HL-60/S4 treated with retinoic acid at 250 ng/mL for 4 days and 3 days (cell line): ENCODE results near the gene ACTN3.
"Not testable (repeated sequence)": the region's sequence is repeated elsewhere in the genome, so short reads cannot be mapped to it uniquely, and the experiment has no call there.

ENCODE experiments used
- in situ Hi-C: fragments of 300-500 bp; cut with MboI; formaldehyde crosslinking; loops from 2 replicates; pipeline ENCODE4 v1.7.0; 2022; ENCODE audit warnings: low sequenced_read_pairs

ACTN3 gene

GRCh38 chr11:66592457-66593302 is 46.0 kb downstream of the ACTN3 start, which contains the start of the genes CCDC87 and CCS:
TSS of gene CCDC87 (minus strand) at chr11:66593063. CDS start at chr11:66593015, 48 bp downstream.
TSS of gene CCS (plus strand) at chr11:66593185. CDS start at chr11:66593262, 77 bp downstream.
- in situ Hi-C loops: no loop called here

- in situ Hi-C loops: no loop called here
These were observed 46.6 kb downstream of the ACTN3 start for GRCh38 chr11:66593303-66593635.

- in situ Hi-C loops: no loop called here
These were observed 46.9 kb downstream of the ACTN3 start for GRCh38 chr11:66593650-66594049.

DNA sequence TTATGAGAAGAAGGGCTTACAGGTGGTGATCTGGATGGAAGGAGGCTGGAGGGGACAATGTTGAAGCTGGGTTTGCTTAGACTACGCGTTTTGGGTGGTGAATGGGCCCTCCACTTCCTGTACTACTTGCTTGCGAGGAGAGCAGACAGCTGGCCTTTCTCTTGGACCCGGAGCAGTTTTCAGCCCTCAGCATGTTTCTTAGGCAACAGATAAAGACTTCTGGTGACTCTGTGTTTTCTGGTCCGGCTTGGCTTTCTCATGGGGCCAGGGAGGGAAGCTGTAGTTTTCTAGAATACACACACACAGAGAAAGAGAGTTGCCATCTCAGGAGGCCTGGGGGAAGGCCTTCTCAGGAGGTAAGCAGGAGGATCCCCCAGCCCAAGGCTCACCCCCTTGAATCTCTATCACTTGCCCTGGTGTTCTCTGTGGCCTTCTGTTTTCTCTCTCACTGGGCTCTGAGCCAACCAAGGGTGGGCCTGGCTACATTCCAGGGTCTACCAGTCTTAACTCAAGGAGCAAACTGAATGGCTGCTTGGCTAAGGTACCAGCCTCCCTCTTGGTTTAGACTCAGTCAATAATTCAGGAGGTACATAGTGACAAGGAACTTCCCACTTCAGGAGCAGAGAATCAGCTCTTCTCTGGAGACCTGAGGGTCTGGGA is 48.7 kb downstream of the ACTN3 start:
- in situ Hi-C loops: no loop called here

GRCh38 chr11:66598993-66599392 is 52.3 kb downstream of the ACTN3 start:
- in situ Hi-C loops: no loop called here

DNA sequence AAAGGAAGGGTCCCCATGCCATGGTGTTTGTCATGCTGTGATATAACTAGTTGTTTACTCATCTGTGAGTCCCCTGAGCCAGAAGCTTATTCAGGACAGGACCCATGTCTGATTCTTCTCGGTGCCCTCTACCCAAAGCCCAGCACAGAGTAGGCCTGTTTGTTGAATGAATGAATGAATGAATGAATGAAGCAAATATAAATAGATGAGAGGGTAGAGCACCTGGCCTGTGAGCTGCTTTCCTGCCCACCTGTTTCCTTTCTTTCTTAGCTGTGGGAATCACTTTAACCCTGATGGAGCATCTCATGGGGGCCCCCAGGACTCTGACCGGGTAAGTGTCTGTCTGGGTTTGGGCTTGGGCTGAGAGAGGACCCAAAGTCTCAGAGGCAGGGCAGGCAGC is 53.5 kb downstream of the ACTN3 start:
- in situ Hi-C loops: no loop called here

GRCh38 chr11:66600631-66601233 is 54.0 kb downstream of the ACTN3 start:
- in situ Hi-C loops: no loop called here

DNA sequence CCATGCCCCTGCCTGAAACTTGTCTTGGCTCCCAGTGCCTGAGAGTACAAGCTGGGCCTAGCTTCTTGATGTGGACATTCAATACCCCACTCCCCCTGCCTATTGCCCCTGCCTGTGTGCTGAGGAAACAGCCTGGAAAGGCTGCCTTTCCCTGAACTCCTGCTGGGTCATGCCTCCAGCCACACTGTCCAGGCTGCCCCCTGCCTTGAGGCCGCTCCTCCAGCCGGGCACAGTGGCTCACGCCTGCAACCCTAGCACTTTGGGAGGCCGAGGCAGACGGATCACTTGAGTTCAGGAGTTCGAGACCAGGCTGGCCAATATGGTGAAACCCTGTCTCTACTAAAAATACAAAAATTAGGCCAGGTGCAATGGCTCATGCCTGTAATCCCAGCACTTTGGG is 56.4 kb downstream of the ACTN3 start:
- in situ Hi-C loops: no loop called here

DNA sequence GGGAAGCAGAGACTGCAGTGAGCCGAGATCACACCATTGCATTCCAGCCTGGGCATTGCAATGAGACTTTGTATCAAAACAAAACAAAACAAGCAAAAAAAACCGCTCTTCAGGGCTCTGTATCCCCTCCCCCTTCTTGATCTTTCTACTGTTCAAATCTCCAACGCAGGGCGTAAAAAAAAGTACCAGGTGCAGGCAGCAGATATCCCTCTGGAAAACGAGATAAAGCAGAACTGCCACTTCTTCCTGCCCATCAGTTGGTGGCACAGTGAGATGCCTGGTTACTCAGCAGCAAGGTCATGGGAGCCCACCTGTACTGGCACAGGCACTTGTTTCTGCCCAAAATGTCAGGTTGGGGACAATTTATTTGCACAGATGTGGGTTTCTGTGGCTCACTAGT is 57.5 kb downstream of the ACTN3 start:
- in situ Hi-C loops: no loop called here

DNA sequence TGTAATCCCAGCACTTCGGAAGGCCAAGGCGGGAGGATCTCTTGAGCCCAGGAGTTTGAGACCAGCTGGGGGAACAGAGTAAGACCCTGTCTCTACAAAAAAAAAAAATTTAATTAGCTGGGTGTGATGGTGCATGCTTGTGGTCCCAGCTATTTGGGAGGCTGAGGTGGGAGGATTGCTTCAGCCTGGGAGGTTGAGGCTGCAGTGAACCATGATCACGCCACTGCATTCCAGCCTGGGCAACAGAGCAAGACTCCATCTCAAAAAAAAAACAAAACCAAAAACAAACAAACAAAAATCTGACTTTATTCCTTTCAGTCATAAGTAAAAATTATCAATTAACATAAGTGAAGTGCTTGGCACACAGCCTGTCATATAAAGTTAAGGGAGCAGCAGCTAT is 59.9 kb downstream of the ACTN3 start:
- in situ Hi-C loops: not testable (repeated sequence)

- in situ Hi-C loops: no loop called here
These were observed 60.6 kb downstream of the ACTN3 start for GRCh38 chr11:66607126-66607834.

GRCh38 chr11:66609721-66610617 is 63.3 kb downstream of the ACTN3 start:
- in situ Hi-C loops: no loop called here

- in situ Hi-C loops: no loop called here
These were observed 65.8 kb downstream of the ACTN3 start for GRCh38 chr11:66612458-66612857.
